ENCODE results near the gene MYEOV.

MYEOV gene

DNA sequence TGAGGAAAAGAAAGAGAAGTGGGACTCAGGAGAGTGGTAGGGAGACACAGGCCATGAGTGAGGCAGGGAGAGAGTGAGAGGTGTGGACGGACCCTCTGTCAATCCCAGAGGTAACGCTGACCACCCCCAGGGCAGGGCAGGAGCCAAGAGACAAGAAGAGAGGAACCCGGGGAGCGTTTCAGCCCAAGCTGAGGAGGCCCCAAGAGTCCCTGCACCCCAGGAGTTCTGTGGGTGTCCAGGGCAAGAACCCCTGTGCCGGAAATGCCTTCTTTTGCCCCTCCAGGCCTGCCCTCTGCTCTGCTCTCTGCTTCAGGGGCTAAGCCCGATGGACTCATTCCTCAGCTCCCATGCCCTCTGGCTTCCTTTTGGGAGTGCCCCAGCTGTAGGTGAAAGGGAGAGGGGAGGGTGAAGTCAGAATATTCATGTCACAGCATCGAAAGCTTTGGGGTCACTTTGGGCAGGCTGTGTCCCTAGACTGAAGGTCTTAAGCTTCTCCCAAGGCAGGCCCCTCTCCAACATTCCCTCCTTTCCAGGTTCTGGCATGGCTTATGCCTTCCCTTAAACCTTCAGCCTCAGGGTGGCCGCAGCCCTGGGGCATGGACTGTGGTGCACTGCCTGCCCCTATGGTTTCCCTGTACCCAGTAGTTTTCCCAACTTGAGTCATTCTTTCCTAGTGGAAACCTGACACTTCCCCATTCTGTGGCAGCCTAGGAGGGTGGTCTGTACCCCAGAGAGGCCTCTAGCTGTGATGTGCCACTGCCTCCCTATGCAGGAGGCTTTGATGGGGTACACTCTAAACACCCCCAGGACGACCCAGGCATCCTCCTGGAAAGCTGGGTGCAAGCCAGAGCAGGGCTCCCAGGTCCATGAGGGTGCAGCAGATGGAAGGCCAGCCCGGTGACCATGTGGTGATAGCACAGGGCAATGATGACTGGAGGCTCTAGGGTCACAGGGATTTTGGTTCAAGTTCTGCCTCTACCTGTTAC, 27.1 kb downstream of the MYEOV start:
- peaks cover 7% of the 10 kb centered on the region; the same call in 1 of the 2 replicates for H3K4me1 ChIP-seq (ENCODE audit: low read length)
- no peaks in the 10 kb centered on the region for H3K36me3 ChIP-seq (replicated peaks; ENCODE audit: low read depth, low read length)
- no peak for TF ChIP-seq EZH2phosphoT487 (IDR thresholded peaks at IDR 0.05; ENCODE audit: low read depth)
- TF ChIP-seq, protein P1, sequence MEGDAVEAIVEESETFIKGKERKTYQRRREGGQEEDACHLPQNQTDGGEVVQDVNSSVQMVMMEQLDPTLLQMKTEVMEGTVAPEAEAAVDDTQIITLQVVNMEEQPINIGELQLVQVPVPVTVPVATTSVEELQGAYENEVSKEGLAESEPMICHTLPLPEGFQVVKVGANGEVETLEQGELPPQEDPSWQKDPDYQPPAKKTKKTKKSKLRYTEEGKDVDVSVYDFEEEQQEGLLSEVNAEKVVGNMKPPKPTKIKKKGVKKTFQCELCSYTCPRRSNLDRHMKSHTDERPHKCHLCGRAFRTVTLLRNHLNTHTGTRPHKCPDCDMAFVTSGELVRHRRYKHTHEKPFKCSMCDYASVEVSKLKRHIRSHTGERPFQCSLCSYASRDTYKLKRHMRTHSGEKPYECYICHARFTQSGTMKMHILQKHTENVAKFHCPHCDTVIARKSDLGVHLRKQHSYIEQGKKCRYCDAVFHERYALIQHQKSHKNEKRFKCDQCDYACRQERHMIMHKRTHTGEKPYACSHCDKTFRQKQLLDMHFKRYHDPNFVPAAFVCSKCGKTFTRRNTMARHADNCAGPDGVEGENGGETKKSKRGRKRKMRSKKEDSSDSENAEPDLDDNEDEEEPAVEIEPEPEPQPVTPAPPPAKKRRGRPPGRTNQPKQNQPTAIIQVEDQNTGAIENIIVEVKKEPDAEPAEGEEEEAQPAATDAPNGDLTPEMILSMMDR (IDR thresholded peaks at IDR 0.05; ENCODE audit: low read depth, low read length), result no peak
- no peak overlapping the region for H3K27ac ChIP-seq (ENCODE audit: low read length)
- no peak overlapping the region for H3K4me3 ChIP-seq (ENCODE audit: low read length)
- no peaks in the 10 kb centered on the region for H3K9me3 ChIP-seq (ENCODE audit: insufficient read depth, low read length)
- no peaks in the 10 kb centered on the region for H3K79me2 ChIP-seq (ENCODE audit: low read length)
- H3K9ac ChIP-seq (ENCODE audit: low read length), result no peak overlapping the region
- no peak overlapping the region for H2AFZ ChIP-seq (ENCODE audit: low read depth, low read length)
- no peaks in the 10 kb centered on the region for H3K27me3 ChIP-seq (ENCODE audit: low read depth, low read length)
- no peak overlapping the region for H3K4me2 ChIP-seq (ENCODE audit: low read length)
- H4K20me1 ChIP-seq (ENCODE audit: insufficient read depth, low read length), result no peaks in the 10 kb centered on the region

- Histone ChIP-seq H2AFZ (ENCODE audit: low read depth, low read length) (no peak overlapping the region), H3K9me3 (ENCODE audit: insufficient read depth, low read length) (no peaks in the 10 kb centered on the region), H3K27ac (ENCODE audit: low read length) (no peak overlapping the region), H3K4me2 (ENCODE audit: low read length) (no peak overlapping the region), H3K27me3 (ENCODE audit: low read depth, low read length) (no peaks in the 10 kb centered on the region), H3K36me3 (replicated peaks; ENCODE audit: low read depth, low read length) (no peaks in the 10 kb centered on the region), H3K4me3 (ENCODE audit: low read length) (no peak overlapping the region), H4K20me1 (ENCODE audit: insufficient read depth, low read length) (no peaks in the 10 kb centered on the region), H3K79me2 (ENCODE audit: low read length) (no peaks in the 10 kb centered on the region), H3K9ac (ENCODE audit: low read length) (no peak overlapping the region), H3K4me1 (ENCODE audit: low read length) (peaks cover 7% of the 10 kb centered on the region; the same call in 1 of the 2 replicates)
- TF ChIP-seq EZH2phosphoT487 (IDR thresholded peaks at IDR 0.05; ENCODE audit: low read depth), result no peak
- TF ChIP-seq, protein P1 (IDR thresholded peaks at IDR 0.05; ENCODE audit: low read depth, low read length), result no peak
These were observed 28.0 kb downstream of the MYEOV start for GRCh38 chr11:69321877-69322361.

GRCh38 chr11:69325446-69325845, 31.5 kb downstream of the MYEOV start:
- no peaks in the 10 kb centered on the region for H3K36me3 ChIP-seq (replicated peaks; ENCODE audit: low read depth, low read length)
- no peaks in the 10 kb centered on the region for H3K27me3 ChIP-seq (ENCODE audit: low read depth, low read length)

More at GRCh38 chr11:69325446-69325845, 31.5 kb downstream of the MYEOV start:
- H4K20me1 ChIP-seq (ENCODE audit: insufficient read depth, low read length), result no peaks in the 10 kb centered on the region
- H3K79me2 ChIP-seq (ENCODE audit: low read length), result no peaks in the 10 kb centered on the region
- TF ChIP-seq EZH2phosphoT487 (IDR thresholded peaks at IDR 0.05; ENCODE audit: low read depth), result no peak
- TF ChIP-seq, protein P1 (IDR thresholded peaks at IDR 0.05; ENCODE audit: low read depth, low read length), result no peak
- no peak overlapping the region for H3K4me3 ChIP-seq (ENCODE audit: low read length)
- H3K27ac ChIP-seq (ENCODE audit: low read length), result no peak overlapping the region
- H2AFZ ChIP-seq (ENCODE audit: low read depth, low read length), result no peak overlapping the region
- peaks cover 7% of the 10 kb centered on the region; the same call in 1 of the 2 replicates for H3K4me1 ChIP-seq (ENCODE audit: low read length)
- no peaks in the 10 kb centered on the region for H3K9me3 ChIP-seq (ENCODE audit: insufficient read depth, low read length)
- H3K9ac ChIP-seq (ENCODE audit: low read length), result no peak overlapping the region
- no peak overlapping the region for H3K4me2 ChIP-seq (ENCODE audit: low read length)

Measured in OCI-LY3 (cell line).